Large intestine (tissue), 3 donors: ENCODE measurements around the gene SYNJ2. TPM values are rescaled to one million over a fixed set of nuclear protein-coding genes. Genes with fewer than 3 reads are reported as not detected.

Experiments
- DNase-seq, 2 donors: peaks; one replicate each; pipeline versions ENCODE4 v3.0.0 to v3.0.0-alpha.2; 2013
- H3K27ac ChIP-seq: one replicate; pipeline ENCODE4 v1.5.1; 2013; ENCODE audit warnings: low read length
- H3K27me3 ChIP-seq: 2 replicates; pipeline ENCODE4 v1.6.1; 2013; ENCODE audit warnings: low read length; ENCODE audit not compliant: control insufficient read depth, insufficient read depth
- H3K36me3 ChIP-seq: 2 replicates; pipeline ENCODE4 v1.6.1; 2013; ENCODE audit warnings: low read length; ENCODE audit not compliant: control insufficient read depth, insufficient read depth
- H3K4me1 ChIP-seq: one replicate; pipeline ENCODE4 v1.6.1; 2013; ENCODE audit warnings: low read length; ENCODE audit not compliant: control insufficient read depth, insufficient read depth
- H3K4me3 ChIP-seq: one replicate; pipeline ENCODE4 v1.5.1; 2013; ENCODE audit warnings: low read length
- H3K9me3 ChIP-seq: one replicate; pipeline ENCODE4 v1.6.1; 2013; ENCODE audit warnings: mild to moderate bottlenecking, low read depth, low read length, moderate library complexity; ENCODE audit not compliant: control insufficient read depth
- WGBS: methylation state at CpG from one replicate; pipeline ENCODE4 v1.1.5; 2013; ENCODE audit warnings: low lambda C conversion rate; ENCODE audit not compliant: insufficient coverage; 5-methylcytosine and 5-hydroxymethylcytosine counted together
- polyA plus RNA-seq: library from polyadenylated mRNA; unstranded; fragments of 120-200 nt; gene quantifications from one replicate; pipeline ENCODE4 v1.2.1, GENCODE V29; 2013

The SYNJ2 gene
- polyA plus RNA-seq, 1 donor: 14.3 TPM

- 95% methylated on average over 4 of the region's 23 CpGs for WGBS
- H3K27me3 ChIP-seq: no peaks in the 10 kb centered on the region
- H3K4me3 ChIP-seq: no peak overlapping the region
- peaks cover 82% of the 10 kb centered on the region for H3K36me3 ChIP-seq
- H3K9me3 ChIP-seq: no peaks in the 10 kb centered on the region
- peaks cover 15% of the 10 kb centered on the region for H3K4me1 ChIP-seq
- DNase-seq: no peak
- no peak overlapping the region for H3K27ac ChIP-seq
Observed at GRCh38 chr6:158066136-158066781, 84.6 kb downstream of the SYNJ2 start.

GRCh38 chr6:158067436-158068015, 85.9 kb downstream of the SYNJ2 start:
- peaks cover 15% of the 10 kb centered on the region for H3K4me1 ChIP-seq
- H3K36me3 ChIP-seq: peaks cover 77% of the 10 kb centered on the region
- H3K27ac ChIP-seq: no peak overlapping the region
- H3K4me3 ChIP-seq: no peak overlapping the region
- H3K9me3 ChIP-seq: no peaks in the 10 kb centered on the region
- no peak for DNase-seq
- whole genome bisulfite sequencing: 85% methylated on average over 2 of the region's 10 CpGs
- no peaks in the 10 kb centered on the region for H3K27me3 ChIP-seq

- Histone ChIP-seq H3K27ac (peak overlapping the region; percentile 51), H3K4me3 (no peak overlapping the region), H3K36me3 (peaks cover 70% of the 10 kb centered on the region), H3K9me3 (no peaks in the 10 kb centered on the region), H3K4me1 (peaks cover 15% of the 10 kb centered on the region), H3K27me3 (no peaks in the 10 kb centered on the region)
- no CpG with 5 or more reads among the region's 10 CpGs for WGBS
- no peak for DNase-seq
Observed at GRCh38 chr6:158068156-158068892, 86.7 kb downstream of the SYNJ2 start.

- WGBS: no CpG with 5 or more reads among the region's 14 CpGs
- peak; percentile 52 to 77 for DNase-seq
- H3K36me3 ChIP-seq: peaks cover 66% of the 10 kb centered on the region
- H3K27ac ChIP-seq: peak overlapping the region; percentile 51
- no peaks in the 10 kb centered on the region for H3K9me3 ChIP-seq
- H3K4me3 ChIP-seq: no peak overlapping the region
- H3K4me1 ChIP-seq: peaks cover 15% of the 10 kb centered on the region
- H3K27me3 ChIP-seq: no peaks in the 10 kb centered on the region
Observed at GRCh38 chr6:158068893-158069799, 87.5 kb downstream of the SYNJ2 start.

GRCh38 chr6:158069800-158070195, 88.1 kb downstream of the SYNJ2 start:
- WGBS: no CpG with 5 or more reads among the region's 6 CpGs
- H3K27ac ChIP-seq: no peak overlapping the region
- no peak for DNase-seq
- no peak overlapping the region for H3K4me3 ChIP-seq
- peaks cover 63% of the 10 kb centered on the region for H3K36me3 ChIP-seq
- peaks cover 15% of the 10 kb centered on the region for H3K4me1 ChIP-seq
- H3K9me3 ChIP-seq: no peaks in the 10 kb centered on the region
- H3K27me3 ChIP-seq: no peaks in the 10 kb centered on the region

- Histone ChIP-seq H3K9me3 (no peaks in the 10 kb centered on the region), H3K27ac (no peak overlapping the region), H3K4me1 (peaks cover 15% of the 10 kb centered on the region), H3K36me3 (peaks cover 56% of the 10 kb centered on the region), H3K27me3 (no peaks in the 10 kb centered on the region), H3K4me3 (no peak overlapping the region)
- no peak for DNase-seq
- WGBS: no CpG with 5 or more reads among the region's 10 CpGs
Observed at GRCh38 chr6:158070513-158070912, 88.8 kb downstream of the SYNJ2 start.

GRCh38 chr6:158071121-158072082, 89.7 kb downstream of the SYNJ2 start:
- no peaks in the 10 kb centered on the region for H3K9me3 ChIP-seq
- no peak for DNase-seq
- peaks cover 58% of the 10 kb centered on the region for H3K36me3 ChIP-seq
- H3K27me3 ChIP-seq: no peaks in the 10 kb centered on the region
- H3K4me1 ChIP-seq: peaks cover 15% of the 10 kb centered on the region
- H3K27ac ChIP-seq: no peak overlapping the region
- no peak overlapping the region for H3K4me3 ChIP-seq
- WGBS: no CpG with 5 or more reads among the region's 34 CpGs

- no peaks in the 10 kb centered on the region for H3K27me3 ChIP-seq
- WGBS: 93% methylated on average over 2 of the region's 16 CpGs
- peaks cover 60% of the 10 kb centered on the region for H3K36me3 ChIP-seq
- no peak overlapping the region for H3K4me3 ChIP-seq
- H3K27ac ChIP-seq: no peak overlapping the region
- no peaks in the 10 kb centered on the region for H3K9me3 ChIP-seq
- peak; percentile 63 to 64 for DNase-seq
- H3K4me1 ChIP-seq: peaks cover 15% of the 10 kb centered on the region
Observed at GRCh38 chr6:158072083-158072721, 90.5 kb downstream of the SYNJ2 start.

GRCh38 chr6:158073776-158074175, 92.1 kb downstream of the SYNJ2 start:
- H3K27me3 ChIP-seq: no peaks in the 10 kb centered on the region
- H3K4me3 ChIP-seq: no peak overlapping the region
- WGBS: no CpG with 5 or more reads among the region's 3 CpGs
- peaks cover 9% of the 10 kb centered on the region for H3K4me1 ChIP-seq
- no peaks in the 10 kb centered on the region for H3K9me3 ChIP-seq
- DNase-seq: no peak
- peaks cover 57% of the 10 kb centered on the region for H3K36me3 ChIP-seq
- H3K27ac ChIP-seq: no peak overlapping the region
